SK-N-SH treated with all-trans-retinoic acid at 6 μM for 48 hours (cell line): Measurements from ENCODE around the gene KRTDAP.

Experiments used
- ARNTL ChIP-seq: fragments of 450-650 bp; formaldehyde crosslinking; IDR thresholded peaks from 2 replicates; pipeline ENCODE4 v1.5.0; 2020; ENCODE audit warnings: low read depth, mild to moderate bottlenecking, moderate library complexity, borderline replicate concordance
- BACH2 ChIP-seq: fragments of 250-450 bp; sonication (Bioruptor Pico); IDR thresholded peaks from 2 replicates; pipeline ENCODE4 v1.9.0; 2021; ENCODE audit warnings: mild to moderate bottlenecking, borderline replicate concordance
- OSR1 ChIP-seq: fragments of 250-450 bp; sonication (Bioruptor Pico); IDR thresholded peaks from 2 replicates; pipeline ENCODE4 v1.8.0; 2022; ENCODE audit warnings: moderate library complexity, mild to moderate bottlenecking, inconsistent platforms
- SNAI2 ChIP-seq: fragments of 250-450 bp; sonication (Bioruptor Pico); IDR thresholded peaks from 2 replicates; pipeline ENCODE4 v1.5.0; 2020; ENCODE audit warnings: mild to moderate bottlenecking, moderate library complexity
- TCF4 ChIP-seq: fragments of 250-450 bp; sonication (Bioruptor Pico); IDR thresholded peaks from 2 replicates; pipeline ENCODE4 v1.8.0; 2021; ENCODE audit warnings: mild to moderate bottlenecking, moderate library complexity, borderline replicate concordance
- TOX ChIP-seq: fragments of 250-450 bp; sonication (Bioruptor Pico); IDR thresholded peaks from 2 replicates; pipeline ENCODE4 v1.8.0; 2021; ENCODE audit warnings: mild to moderate bottlenecking, moderate library complexity, borderline replicate concordance
- ZC3H10 ChIP-seq: fragments of 250-450 bp; sonication (Bioruptor Pico); IDR thresholded peaks from 2 replicates; pipeline ENCODE4 v1.5.1; 2021; ENCODE audit warnings: mild to moderate bottlenecking, moderate library complexity
- ZFP30 ChIP-seq: fragments of 450-650 bp; formaldehyde crosslinking; IDR thresholded peaks from 2 replicates; pipeline ENCODE4 v1.5.0; 2022; ENCODE audit warnings: mild to moderate bottlenecking, moderate library complexity
- ZNF70 ChIP-seq: fragments of 450-650 bp; formaldehyde crosslinking; IDR thresholded peaks from 2 replicates; pipeline ENCODE4 v1.5.0; 2020; ENCODE audit warnings: mild to moderate bottlenecking, moderate library complexity
- TF ChIP-seq, protein P1 (sequence below): fragments of 250-450 bp; sonication (Bioruptor Pico); IDR thresholded peaks from 2 replicates; pipeline ENCODE4 v1.5.1; 2020; ENCODE audit warnings: low read depth, mild to moderate bottlenecking, moderate library complexity
- TF ChIP-seq, protein P2 (sequence below): fragments of 250-450 bp; sonication (Bioruptor Pico); IDR thresholded peaks from 2 replicates; pipeline ENCODE4 v1.8.0; 2021; ENCODE audit warnings: low read depth, mild to moderate bottlenecking, moderate library complexity, borderline replicate concordance
- TF ChIP-seq, protein P3 (sequence below): fragments of 250-450 bp; sonication (Bioruptor Pico); IDR thresholded peaks from 2 replicates; pipeline ENCODE4 v1.8.0; 2020; ENCODE audit warnings: mild to moderate bottlenecking, moderate library complexity, borderline replicate concordance

DNA sequence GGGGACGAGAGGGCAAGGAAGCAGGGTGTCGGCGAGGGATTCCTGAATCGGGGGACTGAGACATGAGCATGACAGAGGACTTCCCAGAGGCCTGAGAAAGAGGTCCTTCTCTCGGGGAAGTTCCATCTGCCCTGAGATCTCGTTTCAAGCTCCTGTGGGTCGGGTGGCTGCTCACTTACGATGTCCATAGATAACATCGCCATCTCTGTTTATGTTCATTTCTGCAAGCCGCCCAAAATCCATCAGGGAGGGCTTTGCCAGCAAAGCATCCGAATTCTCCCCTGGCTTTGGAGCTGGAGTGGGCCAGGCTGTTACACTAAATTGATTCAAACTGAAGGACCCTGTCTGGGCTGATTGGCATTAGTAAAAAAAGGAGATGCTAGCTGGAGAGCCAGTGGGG, 17.3 kb upstream of the KRTDAP start:
- TF ChIP-seq TCF4 (CRISPR knock-in tag), result no peak
- TF ChIP-seq, protein P1, sequence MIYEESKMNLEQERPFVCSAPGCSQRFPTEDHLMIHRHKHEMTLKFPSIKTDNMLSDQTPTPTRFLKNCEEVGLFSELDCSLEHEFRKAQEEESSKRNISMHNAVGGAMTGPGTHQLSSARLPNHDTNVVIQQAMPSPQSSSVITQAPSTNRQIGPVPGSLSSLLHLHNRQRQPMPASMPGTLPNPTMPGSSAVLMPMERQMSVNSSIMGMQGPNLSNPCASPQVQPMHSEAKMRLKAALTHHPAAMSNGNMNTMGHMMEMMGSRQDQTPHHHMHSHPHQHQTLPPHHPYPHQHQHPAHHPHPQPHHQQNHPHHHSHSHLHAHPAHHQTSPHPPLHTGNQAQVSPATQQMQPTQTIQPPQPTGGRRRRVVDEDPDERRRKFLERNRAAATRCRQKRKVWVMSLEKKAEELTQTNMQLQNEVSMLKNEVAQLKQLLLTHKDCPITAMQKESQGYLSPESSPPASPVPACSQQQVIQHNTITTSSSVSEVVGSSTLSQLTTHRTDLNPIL, result no peak
- TF ChIP-seq TOX (CRISPR knock-in tag), result no peak
- no peak for TF ChIP-seq ZC3H10 (CRISPR knock-in tag)
- no peak for TF ChIP-seq OSR1 (CRISPR knock-in tag)
- TF ChIP-seq, protein P2, sequence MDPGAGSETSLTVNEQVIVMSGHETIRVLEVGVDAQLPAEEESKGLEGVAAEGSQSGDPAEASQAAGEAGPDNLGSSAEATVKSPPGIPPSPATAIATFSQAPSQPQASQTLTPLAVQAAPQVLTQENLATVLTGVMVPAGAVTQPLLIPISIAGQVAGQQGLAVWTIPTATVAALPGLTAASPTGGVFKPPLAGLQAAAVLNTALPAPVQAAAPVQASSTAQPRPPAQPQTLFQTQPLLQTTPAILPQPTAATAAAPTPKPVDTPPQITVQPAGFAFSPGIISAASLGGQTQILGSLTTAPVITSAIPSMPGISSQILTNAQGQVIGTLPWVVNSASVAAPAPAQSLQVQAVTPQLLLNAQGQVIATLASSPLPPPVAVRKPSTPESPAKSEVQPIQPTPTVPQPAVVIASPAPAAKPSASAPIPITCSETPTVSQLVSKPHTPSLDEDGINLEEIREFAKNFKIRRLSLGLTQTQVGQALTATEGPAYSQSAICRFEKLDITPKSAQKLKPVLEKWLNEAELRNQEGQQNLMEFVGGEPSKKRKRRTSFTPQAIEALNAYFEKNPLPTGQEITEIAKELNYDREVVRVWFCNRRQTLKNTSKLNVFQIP, result no peak
- no peak for TF ChIP-seq ARNTL
- no peak for TF ChIP-seq ZFP30 (CRISPR knock-in tag)
- TF ChIP-seq, protein P3, sequence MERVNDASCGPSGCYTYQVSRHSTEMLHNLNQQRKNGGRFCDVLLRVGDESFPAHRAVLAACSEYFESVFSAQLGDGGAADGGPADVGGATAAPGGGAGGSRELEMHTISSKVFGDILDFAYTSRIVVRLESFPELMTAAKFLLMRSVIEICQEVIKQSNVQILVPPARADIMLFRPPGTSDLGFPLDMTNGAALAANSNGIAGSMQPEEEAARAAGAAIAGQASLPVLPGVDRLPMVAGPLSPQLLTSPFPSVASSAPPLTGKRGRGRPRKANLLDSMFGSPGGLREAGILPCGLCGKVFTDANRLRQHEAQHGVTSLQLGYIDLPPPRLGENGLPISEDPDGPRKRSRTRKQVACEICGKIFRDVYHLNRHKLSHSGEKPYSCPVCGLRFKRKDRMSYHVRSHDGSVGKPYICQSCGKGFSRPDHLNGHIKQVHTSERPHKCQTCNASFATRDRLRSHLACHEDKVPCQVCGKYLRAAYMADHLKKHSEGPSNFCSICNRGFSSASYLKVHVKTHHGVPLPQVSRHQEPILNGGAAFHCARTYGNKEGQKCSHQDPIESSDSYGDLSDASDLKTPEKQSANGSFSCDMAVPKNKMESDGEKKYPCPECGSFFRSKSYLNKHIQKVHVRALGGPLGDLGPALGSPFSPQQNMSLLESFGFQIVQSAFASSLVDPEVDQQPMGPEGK (CRISPR knock-in tag), result no peak
- no peak for TF ChIP-seq BACH2 (CRISPR knock-in tag)
- no peak for TF ChIP-seq ZNF70 (CRISPR knock-in tag)
- no peak for TF ChIP-seq SNAI2 (CRISPR knock-in tag)
